HG02571 (cell line): ENCODE results near the gene TAF1B.

Experiments
- ATAC-seq: cut with Tn5 transposase; IDR thresholded peaks from one replicate; pipeline ENCODE4 v1.9.1; 2021; ENCODE audit warnings: mild to moderate bottlenecking, moderate library complexity; ENCODE audit not compliant: unreplicated experiment

Gene TAF1B

GRCh38 chr2:9982891-9983290 lies 139.6 kb downstream of the TAF1B start:
- ATAC-seq, result no peak

- ATAC-seq, result no peak
Observed at GRCh38 chr2:9983401-9984216, 140.3 kb downstream of the TAF1B start.
